Neural crest cell (in vitro differentiated cells): ENCODE results near the gene B9D2. TPM values are rescaled to one million over a fixed set of nuclear protein-coding genes. Genes with fewer than 3 reads are reported as not detected.
"Not testable (repeated sequence)": the region's sequence is repeated elsewhere in the genome, so short reads cannot be mapped to it uniquely, and the experiment has no call there.

Experiments
- DNase-seq: peaks from one replicate; pipeline ENCODE4 v3.0.0; 2021; ENCODE audit warnings: low read depth, mixed read lengths, low spot score
- H3K27ac Mint-ChIP-seq: one replicate; pipeline ENCODE4 v1.8.0; 2021; ENCODE audit warnings: mild to moderate bottlenecking, mixed read lengths; ENCODE audit not compliant: unreplicated experiment
- H3K27me3 Mint-ChIP-seq: 2 replicates; pipeline ENCODE4 v1.8.0; 2021; ENCODE audit warnings: low read depth, mild to moderate bottlenecking, mixed read lengths
- H3K36me3 Mint-ChIP-seq: 2 replicates; pipeline ENCODE4 v1.8.0; 2021; ENCODE audit warnings: low read depth, mild to moderate bottlenecking, mixed read lengths
- H3K4me1 Mint-ChIP-seq: 2 replicates; pipeline ENCODE4 v1.8.0; 2021; ENCODE audit warnings: mixed read lengths
- H3K4me3 Mint-ChIP-seq: one replicate; pipeline ENCODE4 v1.8.0; 2021; ENCODE audit warnings: mild to moderate bottlenecking, mixed read lengths
- H3K9me3 Mint-ChIP-seq: 2 replicates; pipeline ENCODE4 v1.8.0; 2021; ENCODE audit warnings: mixed read lengths
- CTCF ChIP-seq: fragments of 200-600 bp; sonication (generic); conservative IDR thresholded peaks from 2 replicates; pipeline ENCODE4 v1.5.0; 2021; ENCODE audit warnings: antibody characterized with exemption, mild to moderate bottlenecking
- total RNA-seq: library from RNA; stranded (reverse); gene quantifications from 2 replicates; pipeline ENCODE4 v1.2.1, GENCODE V29; 2021

Gene B9D2
- total RNA-seq, 1 donor from 2014 or later = 13.8 TPM

DNA sequence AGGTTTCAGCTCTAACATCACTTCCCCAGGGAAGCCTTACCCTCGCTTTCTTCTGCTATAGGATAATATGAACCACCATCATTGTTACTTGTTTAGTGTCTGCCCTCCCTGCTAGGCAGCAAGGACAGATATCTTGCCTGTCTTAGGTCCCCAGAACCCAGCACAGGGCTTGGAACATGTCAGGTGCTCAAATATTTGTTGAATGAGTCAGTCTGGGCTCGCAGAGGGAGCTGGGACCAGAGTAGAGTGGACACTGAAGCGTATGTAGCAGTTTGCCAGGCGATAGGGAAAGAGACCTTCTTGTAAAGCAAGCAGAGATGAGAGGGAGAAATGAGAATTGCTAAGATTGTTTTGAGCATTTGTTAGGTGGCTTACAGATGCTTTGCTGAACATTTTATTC lies 45.3 kb upstream of the B9D2 start:
- no peak for TF ChIP-seq CTCF
- no peak overlapping the region for H3K27ac Mint-ChIP-seq
- H3K36me3 Mint-ChIP-seq = no peaks in the 10 kb centered on the region
- no peak overlapping the region for H3K4me3 Mint-ChIP-seq
- no peak for DNase-seq
- H3K9me3 Mint-ChIP-seq = no peaks in the 10 kb centered on the region
- no peaks in the 10 kb centered on the region for H3K27me3 Mint-ChIP-seq
- H3K4me1 Mint-ChIP-seq = no peaks in the 10 kb centered on the region

GRCh38 chr19:41408846-41409245 lies 44.9 kb upstream of the B9D2 start:
- not testable (repeated sequence) for H3K4me1 Mint-ChIP-seq, H3K4me3 Mint-ChIP-seq, DNase-seq, H3K27me3 Mint-ChIP-seq, H3K36me3 Mint-ChIP-seq, H3K27ac Mint-ChIP-seq, H3K9me3 Mint-ChIP-seq

DNA sequence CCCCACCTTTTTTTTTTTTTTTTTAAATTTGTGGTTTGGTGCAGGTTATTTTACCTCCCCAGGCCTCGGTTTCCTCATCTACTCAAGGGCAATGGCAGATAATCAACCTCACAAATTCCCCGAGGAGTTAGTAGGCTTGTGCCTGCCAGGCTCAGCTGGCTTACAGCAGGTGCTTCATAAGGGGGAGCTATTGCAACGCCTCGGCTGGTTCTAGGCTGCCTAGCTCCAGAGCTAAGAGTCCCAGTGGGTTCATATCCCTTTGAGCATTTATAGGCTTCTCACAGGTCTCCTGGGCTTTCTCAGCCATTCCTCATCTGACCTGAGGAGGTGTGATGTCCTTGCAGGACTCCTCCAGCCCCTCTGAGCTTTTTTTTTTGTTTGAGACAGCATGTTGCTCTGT lies 44.3 kb upstream of the B9D2 start:
- H3K36me3 Mint-ChIP-seq = no peaks in the 10 kb centered on the region
- H3K27me3 Mint-ChIP-seq = no peaks in the 10 kb centered on the region
- no peaks in the 10 kb centered on the region for H3K9me3 Mint-ChIP-seq
- no peak overlapping the region for H3K4me3 Mint-ChIP-seq
- no peak for TF ChIP-seq CTCF
- no peak overlapping the region for H3K27ac Mint-ChIP-seq
- no peak for DNase-seq
- no peaks in the 10 kb centered on the region for H3K4me1 Mint-ChIP-seq

GRCh38 chr19:41407271-41407670 lies 43.3 kb upstream of the B9D2 start:
- TF ChIP-seq CTCF = no peak
- Mint-ChIP-seq H3K27ac (no peak overlapping the region), H3K27me3 (no peaks in the 10 kb centered on the region), H3K36me3 (no peaks in the 10 kb centered on the region), H3K4me3 (no peak overlapping the region), H3K9me3 (no peaks in the 10 kb centered on the region), H3K4me1 (no peaks in the 10 kb centered on the region)
- DNase-seq = no peak

GRCh38 chr19:41405776-41406175 lies 41.8 kb upstream of the B9D2 start:
- TF ChIP-seq CTCF = no peak
- Mint-ChIP-seq H3K9me3 (no peaks in the 10 kb centered on the region), H3K4me3 (no peak overlapping the region), H3K27ac (no peak overlapping the region), H3K27me3 (no peaks in the 10 kb centered on the region), H3K36me3 (no peaks in the 10 kb centered on the region), H3K4me1 (no peaks in the 10 kb centered on the region)
- no peak for DNase-seq

GRCh38 chr19:41403181-41403970 lies 39.4 kb upstream of the B9D2 start:
- no peaks in the 10 kb centered on the region for H3K36me3 Mint-ChIP-seq
- no peaks in the 10 kb centered on the region for H3K9me3 Mint-ChIP-seq
- DNase-seq = no peak
- no peak overlapping the region for H3K27ac Mint-ChIP-seq
- H3K27me3 Mint-ChIP-seq = no peaks in the 10 kb centered on the region
- no peak overlapping the region for H3K4me3 Mint-ChIP-seq
- peaks cover 7% of the 10 kb centered on the region for H3K4me1 Mint-ChIP-seq
- no peak for TF ChIP-seq CTCF
